ENCODE measurements around the gene PYROXD2.

The PYROXD2 gene

DNA sequence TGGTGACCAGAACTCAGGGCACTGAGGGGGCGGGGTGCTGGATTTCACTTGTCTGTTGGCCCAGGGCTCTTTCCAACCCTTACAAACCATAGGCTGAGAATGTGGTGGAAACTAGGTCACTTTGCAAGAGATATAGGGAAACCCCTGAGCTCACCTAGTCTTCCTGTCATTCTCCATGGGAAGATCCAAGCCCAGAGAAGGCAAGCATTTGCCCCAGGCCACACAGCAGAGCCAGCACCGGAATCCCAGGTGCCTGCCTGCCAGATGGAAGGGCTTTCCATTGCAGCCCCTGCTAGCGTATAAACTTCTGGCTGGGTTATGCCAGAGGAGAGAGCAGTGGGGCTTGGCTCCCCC, 427 bp downstream of the PYROXD2 start:
- no peak for DNase-seq (ENCODE audit: low spot score)

DNA sequence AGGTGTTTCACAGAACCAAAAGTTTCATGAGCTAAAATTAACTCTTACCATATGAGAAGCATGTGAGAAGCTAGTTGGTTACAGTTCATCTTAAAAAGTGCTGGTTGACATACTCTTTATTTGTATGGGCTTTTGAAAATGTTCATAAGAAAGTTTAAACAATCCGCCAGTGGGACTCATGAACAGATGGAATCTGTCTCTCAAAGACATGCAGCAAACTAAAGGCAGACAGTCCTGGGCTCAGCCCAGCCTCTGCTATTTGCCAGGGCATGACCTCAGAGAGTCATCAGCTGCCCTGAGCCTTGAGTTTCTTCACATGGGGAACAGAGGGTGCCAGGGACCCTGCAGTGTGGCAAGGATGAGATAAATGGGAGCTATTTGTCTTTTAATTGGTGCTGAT, 3.2 kb downstream of the PYROXD2 start:
- no peak for DNase-seq (ENCODE audit: low spot score)

DNA sequence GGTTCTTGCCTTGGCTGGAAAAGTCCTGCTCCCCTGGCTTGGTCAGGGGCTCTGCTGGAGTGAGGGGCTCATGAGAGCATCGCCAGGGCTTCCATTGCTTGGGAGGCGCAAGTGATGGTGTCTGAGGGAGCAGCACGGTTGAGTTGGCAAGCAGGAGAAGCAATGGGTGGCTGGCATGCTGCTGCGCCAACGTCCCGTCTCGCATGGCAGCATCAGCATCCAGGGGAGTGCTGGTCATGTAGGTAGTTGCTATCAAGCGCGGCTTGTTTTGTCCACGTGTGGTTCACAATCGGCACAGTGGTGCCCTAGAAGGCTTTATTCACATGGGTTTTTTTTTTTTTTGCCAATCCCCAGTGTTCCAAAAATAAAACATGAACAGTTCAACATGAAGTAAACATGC, 3.8 kb downstream of the PYROXD2 start:
- DNase-seq (ENCODE audit: low spot score): no peak

GRCh38 chr10:98410759-98411158, 4.2 kb downstream of the PYROXD2 start:
- DNase-seq (ENCODE audit: low spot score): no peak

GRCh38 chr10:98410135-98410743, 4.7 kb downstream of the PYROXD2 start:
- no peak for DNase-seq (ENCODE audit: low spot score)

DNA sequence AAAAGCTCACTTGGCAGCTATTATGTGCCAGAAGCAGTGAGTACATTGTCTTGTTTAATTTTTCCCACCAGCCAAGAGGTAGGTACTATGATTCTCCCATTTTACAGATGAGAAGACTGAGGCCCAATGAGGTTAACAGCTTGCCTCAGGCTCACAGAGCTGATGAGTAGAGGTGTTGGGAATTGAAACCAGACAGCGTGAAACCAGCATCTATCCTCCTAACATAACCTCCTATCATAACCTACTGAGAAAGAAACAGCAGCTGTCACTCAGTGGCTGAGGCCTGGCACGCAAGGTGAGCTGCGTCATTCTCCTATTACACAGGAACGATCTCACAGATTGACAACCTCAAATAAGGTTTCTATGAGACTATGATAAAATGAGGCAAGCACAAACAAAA, 6.2 kb downstream of the PYROXD2 start:
- DNase-seq (ENCODE audit: low spot score): no peak

DNA sequence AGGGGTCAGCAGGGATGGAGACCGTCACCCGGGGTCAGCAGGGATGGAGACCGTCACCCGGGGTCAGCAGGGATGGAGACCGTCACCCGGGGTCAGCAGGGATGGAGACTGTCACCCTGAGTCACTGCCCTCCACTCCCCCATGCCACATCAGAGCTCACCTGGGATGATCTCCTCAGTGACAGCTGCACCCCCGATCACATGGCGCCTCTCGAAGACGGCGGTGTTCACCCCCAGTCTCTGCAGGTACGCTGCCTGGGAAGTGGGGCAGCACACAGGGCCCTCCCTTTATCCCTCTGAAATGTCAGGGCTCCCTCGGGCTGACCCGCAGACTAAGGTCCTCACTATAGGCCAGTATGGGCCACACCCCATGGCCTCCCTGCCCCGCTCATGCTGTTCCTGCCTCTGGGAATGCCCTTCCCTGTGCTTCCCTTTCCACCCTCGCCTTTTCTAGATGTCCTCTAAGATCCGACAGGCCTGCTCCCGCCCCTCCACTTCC, 7.2 kb downstream of the PYROXD2 start:
- DNase-seq (ENCODE audit: low spot score): no peak

- no peak for DNase-seq (ENCODE audit: low spot score)
Observed at GRCh38 chr10:98407017-98407743, 7.8 kb downstream of the PYROXD2 start.

GRCh38 chr10:98405422-98405821, 9.6 kb downstream of the PYROXD2 start:
- no peak for DNase-seq (ENCODE audit: low spot score)

DNA sequence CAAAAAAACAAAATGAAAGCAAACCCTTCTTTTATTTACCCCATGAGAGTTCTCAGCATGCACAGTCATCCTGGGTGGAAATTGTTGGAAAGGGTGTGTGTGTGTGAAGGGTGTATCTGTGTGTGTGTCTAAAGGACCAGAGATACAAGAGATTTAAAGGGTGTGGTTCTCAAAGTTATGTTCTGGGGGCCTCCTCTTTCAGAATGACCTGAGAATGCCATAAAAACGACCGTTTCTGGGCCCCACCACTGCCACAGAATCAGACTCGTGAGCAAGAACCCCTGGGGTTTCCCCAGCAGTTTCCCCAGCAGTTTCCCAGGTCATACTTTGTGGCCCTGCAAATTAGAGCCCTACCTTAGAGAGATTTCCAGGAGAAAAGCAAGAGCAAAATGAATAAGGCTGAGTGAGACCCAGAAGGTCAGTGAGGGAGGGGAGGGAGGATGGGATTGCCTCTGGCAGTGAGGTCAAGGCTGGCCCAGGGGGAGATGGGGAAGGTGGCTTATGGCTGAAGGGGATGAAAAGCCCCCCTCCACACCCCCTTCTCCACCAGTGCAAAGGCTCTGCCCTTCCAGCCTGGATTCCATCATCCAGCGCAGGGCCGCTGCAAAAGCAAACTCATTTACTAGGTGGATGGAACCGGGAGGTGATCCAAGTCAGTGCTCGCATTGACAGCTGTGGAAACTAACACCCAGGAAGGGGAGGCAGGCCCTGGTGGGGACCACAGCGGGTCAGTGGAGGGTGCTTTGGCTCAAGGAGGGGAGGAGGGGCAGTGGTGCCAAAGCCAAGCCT, 10.2 kb downstream of the PYROXD2 start:
- no peak for DNase-seq (ENCODE audit: low spot score)

- DNase-seq (ENCODE audit: low spot score): no peak
Observed at GRCh38 chr10:98403812-98404504, 11.0 kb downstream of the PYROXD2 start.

DNA sequence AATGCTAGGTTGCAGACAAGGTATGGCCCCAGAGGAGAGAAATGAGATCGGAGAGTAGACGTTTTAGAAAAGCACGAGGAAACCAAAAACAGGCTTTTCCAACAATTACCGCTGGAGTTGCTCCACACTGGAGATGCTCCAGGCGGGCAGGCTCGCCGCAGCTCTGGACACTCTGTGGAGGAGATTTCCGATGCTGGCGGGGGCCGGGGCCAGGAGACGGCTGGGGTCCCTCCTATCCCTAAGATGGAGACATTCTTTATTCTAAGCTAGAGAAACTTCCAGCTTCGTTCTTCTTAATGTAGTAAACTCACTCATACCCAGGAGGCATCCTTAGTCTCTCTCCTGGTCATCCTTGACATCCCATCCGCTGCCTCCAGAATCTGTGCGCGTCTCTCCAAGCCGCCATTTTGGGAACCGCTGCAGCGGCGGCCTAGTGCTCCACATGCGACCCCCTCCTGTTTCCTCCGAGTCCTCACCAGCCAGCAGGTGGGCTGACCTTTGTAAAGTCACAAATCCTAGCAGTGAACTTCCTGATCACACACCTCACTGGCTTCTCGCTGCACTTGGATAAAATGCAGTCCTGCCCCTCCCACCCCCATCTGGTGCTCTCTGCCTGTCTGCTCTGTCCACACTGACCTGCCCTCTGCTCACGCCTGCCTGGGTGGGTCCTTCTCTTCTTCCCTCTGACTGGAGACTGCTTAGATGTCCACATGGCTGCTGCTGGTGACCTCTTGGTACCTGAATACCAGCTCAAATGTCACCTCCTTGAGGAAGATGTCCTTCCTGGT, 11.9 kb downstream of the PYROXD2 start:
- no peak for DNase-seq (ENCODE audit: low spot score)

DNA sequence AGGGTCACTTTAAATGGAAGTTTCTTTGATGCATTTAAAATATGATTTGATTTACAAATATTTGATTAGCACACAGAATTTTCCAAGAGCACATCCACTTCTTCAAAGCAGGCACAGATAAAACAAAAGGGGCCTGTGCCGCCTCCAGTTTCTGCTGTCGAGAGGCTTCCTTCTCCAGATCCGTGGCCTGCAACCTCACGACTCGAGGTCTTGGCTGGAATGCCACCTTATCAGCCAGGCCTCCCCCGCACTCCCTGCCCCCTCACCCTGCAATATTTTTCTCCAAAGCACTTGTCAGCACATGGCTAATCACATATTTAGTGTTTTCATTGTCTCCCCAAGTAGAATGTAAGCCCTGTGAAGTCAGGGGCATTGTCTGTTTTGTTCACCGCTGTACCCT, 12.5 kb downstream of the PYROXD2 start:
- no peak for DNase-seq (ENCODE audit: low spot score)

- no peak for DNase-seq (ENCODE audit: low spot score)
Observed at GRCh38 chr10:98400482-98400881, 14.5 kb downstream of the PYROXD2 start.

DNA sequence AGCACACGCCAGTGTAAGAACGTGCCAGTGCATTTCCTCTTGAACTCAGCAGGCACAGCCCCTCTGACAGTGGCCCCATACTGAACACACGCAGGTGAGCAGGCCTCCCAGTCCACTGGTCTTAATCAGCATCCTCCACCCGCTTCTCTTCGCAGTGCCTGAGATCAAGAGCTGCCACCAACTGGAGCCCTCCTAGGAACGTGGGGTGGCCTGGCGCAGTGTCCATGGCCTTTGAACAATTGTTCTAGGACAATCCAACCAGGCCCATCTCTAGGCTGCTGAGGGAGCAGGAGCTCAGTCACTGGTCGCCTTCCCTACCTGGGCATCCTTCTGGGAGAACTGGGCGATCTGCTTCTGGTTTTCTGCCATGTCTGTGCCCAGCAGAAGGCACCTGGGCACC, 15.2 kb downstream of the PYROXD2 start:
- no peak for DNase-seq (ENCODE audit: low spot score)

- DNase-seq (ENCODE audit: low spot score): no peak
Observed at GRCh38 chr10:98397089-98397600, 17.8 kb downstream of the PYROXD2 start.

DNA sequence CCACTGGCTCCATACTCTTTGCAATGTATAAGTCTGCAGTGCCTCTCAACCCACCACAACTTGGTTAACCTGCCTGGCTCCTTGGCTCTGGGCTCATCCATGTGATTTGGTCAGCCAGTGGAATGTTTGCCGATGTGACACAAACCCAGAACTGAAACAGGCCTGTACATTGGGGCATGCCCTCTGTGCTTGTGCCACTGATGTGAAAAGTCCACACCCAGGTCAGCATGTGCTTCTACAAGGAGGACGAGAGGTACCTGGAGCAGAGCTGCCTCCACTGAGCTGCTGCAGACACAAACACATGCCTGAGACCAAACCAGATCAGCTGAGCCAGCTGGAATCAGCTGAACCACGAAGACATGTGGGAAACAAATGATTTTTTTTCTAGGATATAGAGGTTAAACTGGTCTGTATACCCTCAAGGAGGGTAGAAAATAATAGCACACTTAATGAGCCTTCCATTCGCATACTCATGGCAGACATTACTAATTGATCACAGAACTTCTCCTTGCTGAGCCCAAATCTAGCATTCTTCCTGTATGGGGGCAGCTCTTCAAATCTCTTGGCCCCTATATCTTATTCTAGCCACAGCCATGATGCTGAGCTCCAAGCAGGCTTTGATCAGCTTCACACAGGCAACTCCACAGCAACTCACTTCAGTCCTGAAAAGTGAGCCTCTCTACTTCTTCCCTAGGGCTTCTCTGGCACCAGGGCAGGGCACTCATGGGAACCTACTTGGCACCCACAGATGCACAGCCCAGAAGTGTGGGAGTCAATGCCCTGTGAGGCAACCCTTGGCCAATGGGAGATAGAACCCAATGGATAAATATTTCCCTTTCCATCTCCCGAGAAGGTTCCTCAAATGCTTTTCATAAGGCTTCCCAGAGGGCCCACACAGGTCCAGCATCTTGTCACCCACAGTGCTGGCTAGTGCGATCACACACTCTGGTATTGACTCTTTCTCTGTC, 18.6 kb downstream of the PYROXD2 start:
- DNase-seq (ENCODE audit: low spot score): no peak

GRCh38 chr10:98394851-98395440, 20.0 kb downstream of the PYROXD2 start:
- DNase-seq (ENCODE audit: low spot score): no peak

GRCh38 chr10:98391578-98391991, 23.4 kb downstream of the PYROXD2 start:
- DNase-seq (ENCODE audit: low spot score): no peak

- DNase-seq (ENCODE audit: low spot score): no peak
Observed at GRCh38 chr10:98391065-98391464, 23.9 kb downstream of the PYROXD2 start.

All from HuH-7.5 (cell line).